Measurements from ENCODE around the gene SPPL2A.

GRCh38 chr15:50687302-50687902 lies 78.1 kb downstream of the SPPL2A start:
- TF ChIP-seq, protein P1, sequence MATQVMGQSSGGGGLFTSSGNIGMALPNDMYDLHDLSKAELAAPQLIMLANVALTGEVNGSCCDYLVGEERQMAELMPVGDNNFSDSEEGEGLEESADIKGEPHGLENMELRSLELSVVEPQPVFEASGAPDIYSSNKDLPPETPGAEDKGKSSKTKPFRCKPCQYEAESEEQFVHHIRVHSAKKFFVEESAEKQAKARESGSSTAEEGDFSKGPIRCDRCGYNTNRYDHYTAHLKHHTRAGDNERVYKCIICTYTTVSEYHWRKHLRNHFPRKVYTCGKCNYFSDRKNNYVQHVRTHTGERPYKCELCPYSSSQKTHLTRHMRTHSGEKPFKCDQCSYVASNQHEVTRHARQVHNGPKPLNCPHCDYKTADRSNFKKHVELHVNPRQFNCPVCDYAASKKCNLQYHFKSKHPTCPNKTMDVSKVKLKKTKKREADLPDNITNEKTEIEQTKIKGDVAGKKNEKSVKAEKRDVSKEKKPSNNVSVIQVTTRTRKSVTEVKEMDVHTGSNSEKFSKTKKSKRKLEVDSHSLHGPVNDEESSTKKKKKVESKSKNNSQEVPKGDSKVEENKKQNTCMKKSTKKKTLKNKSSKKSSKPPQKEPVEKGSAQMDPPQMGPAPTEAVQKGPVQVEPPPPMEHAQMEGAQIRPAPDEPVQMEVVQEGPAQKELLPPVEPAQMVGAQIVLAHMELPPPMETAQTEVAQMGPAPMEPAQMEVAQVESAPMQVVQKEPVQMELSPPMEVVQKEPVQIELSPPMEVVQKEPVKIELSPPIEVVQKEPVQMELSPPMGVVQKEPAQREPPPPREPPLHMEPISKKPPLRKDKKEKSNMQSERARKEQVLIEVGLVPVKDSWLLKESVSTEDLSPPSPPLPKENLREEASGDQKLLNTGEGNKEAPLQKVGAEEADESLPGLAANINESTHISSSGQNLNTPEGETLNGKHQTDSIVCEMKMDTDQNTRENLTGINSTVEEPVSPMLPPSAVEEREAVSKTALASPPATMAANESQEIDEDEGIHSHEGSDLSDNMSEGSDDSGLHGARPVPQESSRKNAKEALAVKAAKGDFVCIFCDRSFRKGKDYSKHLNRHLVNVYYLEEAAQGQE (IDR thresholded peaks at IDR 0.05; ENCODE audit: low read depth): no peak
- TF ChIP-seq EZH2 (IDR thresholded peaks at IDR 0.05): no peak
- TF ChIP-seq, protein P2, sequence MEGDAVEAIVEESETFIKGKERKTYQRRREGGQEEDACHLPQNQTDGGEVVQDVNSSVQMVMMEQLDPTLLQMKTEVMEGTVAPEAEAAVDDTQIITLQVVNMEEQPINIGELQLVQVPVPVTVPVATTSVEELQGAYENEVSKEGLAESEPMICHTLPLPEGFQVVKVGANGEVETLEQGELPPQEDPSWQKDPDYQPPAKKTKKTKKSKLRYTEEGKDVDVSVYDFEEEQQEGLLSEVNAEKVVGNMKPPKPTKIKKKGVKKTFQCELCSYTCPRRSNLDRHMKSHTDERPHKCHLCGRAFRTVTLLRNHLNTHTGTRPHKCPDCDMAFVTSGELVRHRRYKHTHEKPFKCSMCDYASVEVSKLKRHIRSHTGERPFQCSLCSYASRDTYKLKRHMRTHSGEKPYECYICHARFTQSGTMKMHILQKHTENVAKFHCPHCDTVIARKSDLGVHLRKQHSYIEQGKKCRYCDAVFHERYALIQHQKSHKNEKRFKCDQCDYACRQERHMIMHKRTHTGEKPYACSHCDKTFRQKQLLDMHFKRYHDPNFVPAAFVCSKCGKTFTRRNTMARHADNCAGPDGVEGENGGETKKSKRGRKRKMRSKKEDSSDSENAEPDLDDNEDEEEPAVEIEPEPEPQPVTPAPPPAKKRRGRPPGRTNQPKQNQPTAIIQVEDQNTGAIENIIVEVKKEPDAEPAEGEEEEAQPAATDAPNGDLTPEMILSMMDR (IDR thresholded peaks at IDR 0.05 in 2 of 3, conservative IDR thresholded peaks at IDR 0.05 in 1 of 3; ENCODE audit: borderline replicate concordance in 1 of 3, insufficient read depth in 1 of 3, low read depth in 2 of 3, low read length in 2 of 3): no peak
- no peak for TF ChIP-seq JUND (IDR thresholded peaks at IDR 0.05)
- no peak for TF ChIP-seq POLR2A (IDR thresholded peaks at IDR 0.05; ENCODE audit: borderline replicate concordance, extremely low read depth, insufficient read depth, insufficient read length)
- TF ChIP-seq ZFX (IDR thresholded peaks at IDR 0.05): no peak
- TF ChIP-seq ATF3 (IDR thresholded peaks at IDR 0.05): no peak
- no peak for TF ChIP-seq POLR2AphosphoS5 (IDR thresholded peaks at IDR 0.05; ENCODE audit: low read depth, low read length)
- no peak for TF ChIP-seq SIN3A (IDR thresholded peaks at IDR 0.05; ENCODE audit: low read depth)
- TF ChIP-seq ZNF274 (IDR thresholded peaks at IDR 0.05; ENCODE audit: low read depth, low read length): no peak
- TF ChIP-seq MAX (IDR thresholded peaks at IDR 0.05): no peak

All from HCT116 (cell line).